HG02852 (cell line): ENCODE data around the gene CTNNA1.

Experiments
- ATAC-seq: cut with Tn5 transposase; IDR thresholded peaks from one replicate; pipeline ENCODE4 v1.9.1; 2021; ENCODE audit warnings: mild to moderate bottlenecking, moderate library complexity; ENCODE audit not compliant: unreplicated experiment

Gene CTNNA1

DNA sequence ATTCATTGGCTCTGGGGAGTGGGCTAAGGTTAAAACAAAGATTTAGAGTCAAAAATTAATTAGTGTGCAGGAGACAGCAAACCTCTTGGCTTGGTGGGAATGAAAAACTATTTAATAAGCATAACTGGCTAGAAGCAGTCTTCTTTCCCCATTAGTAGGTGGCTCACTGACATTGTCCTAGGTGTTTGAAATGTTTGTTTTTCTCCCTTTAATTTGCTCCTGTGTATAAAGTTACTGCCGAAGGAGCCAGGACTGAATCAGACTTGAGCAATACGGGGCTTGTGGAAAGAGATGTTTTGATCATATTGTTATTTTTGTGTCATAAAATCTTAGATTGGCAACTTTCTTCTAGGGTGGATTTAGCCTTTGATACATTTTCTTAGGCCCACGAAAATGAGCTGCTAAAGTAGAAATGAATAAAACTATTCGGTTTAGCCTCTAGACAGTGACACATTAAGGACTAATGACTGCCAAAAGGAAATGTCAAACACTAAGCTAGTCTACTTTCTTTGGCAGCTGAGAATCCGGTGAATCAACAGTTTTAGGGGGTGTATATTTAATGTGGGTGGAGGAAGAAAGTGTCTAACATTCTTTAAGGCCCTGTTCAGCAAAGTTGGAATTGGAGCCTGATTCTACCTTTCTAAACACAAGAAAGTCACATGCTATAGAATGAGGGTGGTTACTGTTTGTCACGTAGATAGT is 91.7 kb downstream of the CTNNA1 start:
- ATAC-seq: no peak

DNA sequence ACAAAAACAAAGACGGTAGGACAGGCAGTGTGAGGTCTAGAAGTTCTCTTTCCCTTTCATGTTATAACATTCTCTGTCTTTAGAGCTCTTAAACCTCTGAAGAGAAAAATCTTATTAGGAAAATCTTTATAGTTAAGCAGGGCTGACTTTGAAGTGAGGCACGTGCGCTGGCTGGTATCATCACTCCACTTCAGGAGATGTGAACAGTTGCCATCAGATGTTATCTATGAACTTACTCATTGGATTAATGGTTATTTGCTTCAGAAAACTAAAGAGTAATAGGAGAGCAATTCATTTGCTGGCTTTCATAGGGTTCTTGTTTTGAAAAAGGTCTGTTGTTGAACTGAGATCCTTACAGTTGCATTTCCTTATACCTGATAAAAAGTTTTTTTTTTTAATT is 96.2 kb downstream of the CTNNA1 start:
- no peak for ATAC-seq

DNA sequence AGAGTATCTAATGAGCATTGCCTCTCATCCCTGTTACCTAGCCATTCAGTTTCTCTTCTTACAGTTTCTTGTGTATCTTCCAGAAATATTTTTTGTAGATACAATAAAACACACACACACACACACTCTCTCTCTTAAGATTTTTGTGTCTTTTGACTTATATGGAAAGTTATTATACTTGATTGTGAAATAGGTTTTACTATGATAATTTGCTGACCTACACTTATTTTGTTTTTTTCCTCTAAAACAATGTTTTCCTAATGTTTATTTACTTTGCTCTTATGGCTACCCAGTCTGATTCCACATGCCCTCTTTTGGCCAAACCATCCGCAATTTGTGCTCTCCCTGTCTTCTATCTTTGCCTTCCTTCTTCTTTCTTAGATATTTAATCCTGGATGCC is 96.7 kb downstream of the CTNNA1 start:
- ATAC-seq: no peak

DNA sequence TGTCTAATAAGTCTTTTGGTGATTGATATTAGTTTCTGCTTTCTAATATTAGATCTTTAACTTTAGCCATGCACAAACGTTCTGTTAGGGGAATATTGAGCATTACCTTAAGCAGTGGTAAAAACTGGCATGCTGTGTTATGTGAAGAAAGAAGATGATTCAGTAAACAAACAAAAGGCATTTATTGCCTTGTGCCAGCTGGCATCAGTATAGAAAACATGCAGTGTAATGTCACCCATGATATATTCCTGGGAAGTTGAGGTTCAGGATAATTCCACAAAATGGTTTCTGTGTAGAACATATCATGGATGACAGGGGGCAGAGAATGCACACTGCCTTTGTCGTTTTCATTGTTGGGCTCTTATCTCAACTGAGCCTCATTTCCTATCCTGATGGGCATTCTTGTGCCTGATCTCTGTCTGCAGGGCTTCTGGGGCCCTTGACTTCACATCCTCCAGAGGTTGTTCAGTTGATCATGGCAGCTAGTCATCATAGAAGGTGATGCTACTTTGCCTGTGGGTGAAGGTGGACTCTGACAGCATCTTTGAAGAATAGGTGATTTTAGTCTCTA is 97.7 kb downstream of the CTNNA1 start:
- no peak for ATAC-seq

DNA sequence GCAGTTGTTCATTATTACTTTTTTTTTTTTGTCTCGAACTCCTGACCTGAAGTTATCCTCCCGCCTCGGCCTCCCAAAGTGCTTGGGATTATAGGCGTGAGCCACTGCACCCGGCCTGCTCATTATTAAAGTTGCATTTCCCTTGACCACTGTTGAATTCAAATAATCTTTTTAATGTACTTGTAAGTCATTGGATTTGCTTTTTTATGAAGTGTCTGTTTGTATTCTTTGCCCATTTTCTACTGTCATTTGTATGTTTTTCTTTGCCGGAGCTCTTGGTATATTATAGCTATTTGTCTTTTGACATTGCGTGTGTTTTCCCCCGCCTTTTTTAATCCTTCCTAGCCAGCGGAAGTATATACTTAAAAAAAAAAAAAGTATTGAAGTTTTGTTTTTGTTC is 99.9 kb downstream of the CTNNA1 start:
- ATAC-seq: no peak

DNA sequence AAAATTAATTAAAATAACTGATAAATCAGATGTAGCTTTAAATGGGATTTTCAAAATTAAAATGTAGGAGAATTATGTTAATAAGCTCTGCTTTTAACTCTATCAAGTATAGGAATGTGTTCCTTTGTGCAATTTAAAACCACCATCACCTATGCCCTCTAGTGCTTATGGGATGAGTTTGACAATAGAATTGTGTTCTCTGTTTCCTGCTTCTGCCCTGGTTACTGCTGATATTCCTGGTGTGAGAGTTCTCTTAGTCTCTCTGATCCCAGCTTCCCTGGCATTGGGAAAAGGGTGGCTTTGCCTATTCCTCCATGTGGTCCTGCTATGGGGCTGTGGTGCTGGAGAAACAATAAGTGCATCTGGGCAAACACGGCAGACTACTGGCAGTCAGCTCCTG is 113.8 kb downstream of the CTNNA1 start:
- no peak for ATAC-seq

DNA sequence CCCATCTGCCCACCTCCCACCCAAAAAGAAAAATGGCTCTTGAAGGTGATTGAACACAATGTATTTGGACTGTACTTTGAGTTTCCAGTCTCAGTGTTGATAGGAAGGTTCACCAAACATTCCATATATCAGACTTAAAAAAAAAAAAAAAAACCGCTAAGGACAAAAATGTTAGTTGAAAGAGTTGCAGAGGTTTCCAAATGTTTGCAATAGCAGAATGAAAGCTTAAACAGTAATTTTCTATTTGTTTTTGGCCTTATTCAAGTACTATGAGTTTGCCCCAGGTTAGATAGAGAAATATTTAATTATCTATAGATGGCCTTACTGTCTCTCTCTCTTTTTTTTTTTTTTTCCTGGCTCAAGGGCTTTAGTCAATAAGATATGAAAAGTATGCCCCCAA is 115.8 kb downstream of the CTNNA1 start:
- no peak for ATAC-seq

DNA sequence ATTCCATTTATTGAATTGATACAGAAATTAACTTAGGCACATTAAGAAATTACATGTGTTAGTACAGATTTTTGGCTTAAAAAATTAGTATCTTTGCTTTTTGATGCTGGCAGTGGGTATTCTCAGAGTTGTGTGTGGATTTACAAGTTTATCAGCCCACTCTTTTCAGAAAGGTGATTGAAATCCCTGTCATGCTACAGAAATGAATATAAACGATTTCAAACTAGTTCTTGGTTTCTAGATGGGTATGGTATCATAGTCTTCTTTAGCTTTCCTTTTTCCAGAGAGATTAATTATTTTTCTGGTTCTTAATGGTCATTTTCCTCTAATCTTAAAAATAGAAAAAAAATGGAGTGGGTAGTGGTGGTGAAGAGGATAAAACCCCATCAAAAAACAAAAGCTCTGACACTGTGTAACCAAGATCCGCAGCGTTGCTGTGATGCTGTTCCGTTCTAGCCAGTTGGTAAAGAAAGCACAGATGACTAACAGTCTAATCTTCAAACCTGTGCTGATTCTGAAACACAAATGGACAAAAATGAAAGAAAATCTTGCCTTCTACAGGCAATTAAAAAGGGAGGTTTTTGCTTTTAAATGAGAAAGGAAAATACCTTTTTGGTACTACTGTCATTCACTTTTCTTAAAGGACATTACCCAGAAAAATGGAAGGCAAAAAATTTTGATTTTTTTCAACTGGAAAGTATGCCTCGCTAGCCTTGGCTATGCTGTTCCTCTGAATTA is 116.7 kb downstream of the CTNNA1 start:
- no peak for ATAC-seq

DNA sequence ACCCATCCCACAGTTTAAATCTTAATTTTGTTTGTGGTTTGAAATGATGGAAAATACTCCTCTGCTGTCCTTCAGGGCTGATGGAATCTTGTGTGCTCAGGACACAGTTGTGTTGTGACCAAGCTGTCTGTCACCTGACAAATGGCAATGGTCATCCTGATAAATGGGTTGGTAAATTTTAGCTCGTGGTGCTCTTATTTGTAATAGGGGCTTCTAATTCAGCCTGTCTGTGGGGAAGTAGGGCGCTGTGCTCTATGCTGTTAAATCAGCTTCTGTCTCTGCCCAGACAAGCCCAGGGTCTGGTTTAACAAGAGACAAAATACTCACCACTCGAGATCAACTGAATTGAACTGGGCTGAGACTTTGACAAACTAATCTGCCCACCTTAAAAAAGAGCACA is 117.4 kb downstream of the CTNNA1 start:
- ATAC-seq: no peak

DNA sequence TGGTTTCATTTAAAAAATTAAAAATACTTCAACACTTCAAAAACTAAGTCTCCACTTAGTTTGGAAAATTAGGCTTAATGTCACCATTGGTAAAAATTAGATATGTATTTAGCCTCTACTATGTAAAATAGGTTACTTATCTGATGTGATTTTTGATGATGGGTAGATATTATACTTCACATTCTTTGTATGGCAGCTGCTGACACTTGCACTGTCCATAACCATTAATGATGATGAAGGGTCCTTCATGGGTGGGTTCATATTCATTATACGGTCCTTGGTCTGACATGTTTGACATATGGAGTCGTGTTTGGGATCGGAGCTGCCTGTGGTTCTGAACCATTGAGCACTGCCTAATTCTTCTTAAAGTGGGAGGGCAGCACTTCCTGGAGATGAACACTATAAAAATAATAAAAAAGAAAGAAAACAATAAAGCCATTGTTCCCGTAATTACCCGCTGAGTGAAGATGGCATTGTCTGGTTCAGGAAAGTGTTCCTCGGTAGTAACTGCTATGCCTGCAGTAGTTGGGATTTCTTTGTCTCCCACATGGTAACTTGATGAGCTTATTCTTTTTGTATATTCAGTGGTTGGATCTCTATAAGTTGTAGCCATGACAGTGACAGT is 119.7 kb downstream of the CTNNA1 start:
- no peak for ATAC-seq

DNA sequence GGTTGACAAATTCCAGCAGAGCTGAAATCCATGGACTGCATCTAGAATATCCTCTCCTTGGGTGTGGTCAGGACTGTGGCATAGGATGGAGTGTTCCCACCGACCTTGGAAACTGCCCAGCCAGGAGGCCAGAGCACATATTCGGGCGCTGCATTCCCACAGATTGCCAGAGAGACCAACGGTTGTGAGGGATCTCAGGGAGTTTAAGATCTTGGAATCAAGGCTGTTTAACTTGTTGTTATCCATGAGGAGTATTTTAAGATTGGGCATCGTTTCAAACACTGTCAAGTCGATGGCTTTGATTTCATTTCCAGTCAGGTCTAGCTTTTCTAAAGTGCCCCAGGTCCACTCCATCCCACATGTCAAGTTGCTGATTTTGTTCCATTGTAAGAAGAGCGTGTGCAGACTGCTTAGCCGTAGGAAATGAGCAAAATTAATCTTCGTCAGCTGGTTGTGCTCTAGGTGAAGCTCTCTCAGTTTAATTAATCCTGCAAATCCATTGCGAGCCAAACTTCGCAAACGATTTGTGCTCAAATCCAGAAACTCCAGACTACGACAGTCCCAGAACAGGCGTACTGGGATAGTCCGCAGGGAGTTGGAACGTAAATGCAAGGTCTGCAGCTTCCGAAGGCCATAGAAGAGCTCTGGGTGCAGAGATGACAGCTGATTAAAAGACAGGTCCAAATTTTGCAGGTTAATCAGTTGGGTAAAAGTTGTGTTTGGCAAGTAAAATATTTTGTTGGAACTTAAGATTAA is 120.4 kb downstream of the CTNNA1 start:
- ATAC-seq: no peak

DNA sequence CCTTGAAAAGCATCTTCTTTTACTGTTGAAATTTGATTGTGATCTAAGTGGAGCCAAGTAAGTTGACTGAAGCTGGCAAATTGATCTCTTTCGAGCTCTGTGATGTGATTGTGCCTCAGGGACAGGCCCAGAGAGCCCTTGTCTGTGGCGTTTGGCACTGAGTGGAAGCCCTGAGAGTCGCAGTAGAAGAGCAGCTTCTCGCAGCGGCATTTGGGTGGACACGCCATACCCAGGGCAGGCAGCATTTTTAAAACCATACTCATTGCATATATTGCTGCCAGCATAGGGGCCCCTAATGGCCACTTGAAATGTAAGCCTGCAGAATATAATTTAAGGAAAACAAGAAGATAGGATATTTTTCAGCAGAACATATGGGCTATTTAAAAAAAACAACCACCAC is 121.0 kb downstream of the CTNNA1 start:
- no peak for ATAC-seq

DNA sequence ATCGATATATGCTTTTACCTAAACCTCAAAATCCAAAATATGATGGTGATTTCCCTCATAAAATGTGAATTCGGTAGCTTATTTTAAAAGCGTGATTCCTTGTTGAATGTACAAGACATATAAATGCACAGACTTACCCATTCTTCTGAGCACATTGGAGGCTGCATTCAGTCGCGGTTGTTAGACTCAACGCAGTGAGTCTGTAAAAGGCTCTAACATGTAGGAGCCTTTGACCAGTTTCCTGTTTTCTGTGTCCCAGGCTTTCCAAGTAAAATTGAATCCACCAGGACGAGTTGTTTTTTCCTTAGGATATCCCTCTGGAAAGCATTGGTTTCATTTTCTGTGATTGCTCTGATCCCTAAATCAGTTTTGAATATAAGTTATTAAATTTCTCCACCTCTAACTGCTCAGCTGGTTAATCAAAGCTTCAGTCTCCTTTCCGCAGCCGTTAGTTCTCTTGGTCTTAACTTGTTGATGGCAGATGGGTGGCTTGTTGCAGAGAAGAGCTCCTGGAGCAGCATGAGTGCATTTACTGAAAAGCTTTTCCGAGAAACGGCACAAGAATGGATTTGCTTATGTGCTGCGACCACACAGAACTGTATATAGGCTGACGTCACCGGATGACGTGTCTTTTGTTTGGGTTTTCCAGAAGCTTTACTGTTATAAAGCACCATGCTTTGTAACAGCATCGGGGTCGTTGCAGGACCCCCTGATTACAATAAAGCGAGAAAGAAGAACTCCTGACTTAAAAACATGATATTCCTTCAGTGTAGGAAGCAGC is 121.7 kb downstream of the CTNNA1 start, which contains the start of gene LRRTM2:
Gene LRRTM2 (minus strand): TSS at position 565 of the 781 bp plus-strand sequence. CDS start 424 bp downstream, at position 141.
- ATAC-seq: no peak

DNA sequence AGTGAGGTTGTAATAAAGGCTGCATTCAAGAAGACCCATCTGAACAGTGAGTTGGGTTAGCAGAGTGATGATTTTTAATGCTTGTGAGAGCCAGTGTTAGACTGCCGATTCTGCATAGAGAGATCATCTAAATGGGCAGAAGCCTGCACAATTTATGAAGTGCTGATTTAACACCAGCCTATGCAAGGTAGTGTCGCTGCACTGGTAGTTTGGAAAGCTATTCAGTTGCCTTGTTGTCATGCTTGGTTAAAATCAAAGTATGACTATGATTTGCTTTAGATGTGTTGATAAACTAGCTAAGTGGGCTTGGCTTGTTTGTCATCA is 122.3 kb downstream of the CTNNA1 start:
- no peak for ATAC-seq

DNA sequence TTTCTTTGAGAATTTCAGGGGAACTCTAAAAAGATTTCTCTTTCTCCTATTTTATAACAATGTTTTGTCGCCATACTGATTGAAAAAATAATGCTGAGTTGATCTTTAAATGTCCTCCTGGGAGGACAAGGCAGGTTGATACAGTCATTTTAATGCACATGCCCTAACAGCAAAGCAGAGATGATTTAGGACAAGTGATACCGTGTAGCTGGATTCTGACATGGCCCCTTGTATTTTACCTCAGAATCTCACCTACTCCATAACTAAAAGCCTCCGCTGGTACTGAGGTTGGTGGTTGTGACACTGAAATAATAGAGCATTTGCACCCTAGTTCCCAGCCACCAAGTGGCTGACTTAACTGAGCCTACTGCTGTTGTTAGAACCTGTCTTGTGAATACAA is 122.7 kb downstream of the CTNNA1 start:
- no peak for ATAC-seq

DNA sequence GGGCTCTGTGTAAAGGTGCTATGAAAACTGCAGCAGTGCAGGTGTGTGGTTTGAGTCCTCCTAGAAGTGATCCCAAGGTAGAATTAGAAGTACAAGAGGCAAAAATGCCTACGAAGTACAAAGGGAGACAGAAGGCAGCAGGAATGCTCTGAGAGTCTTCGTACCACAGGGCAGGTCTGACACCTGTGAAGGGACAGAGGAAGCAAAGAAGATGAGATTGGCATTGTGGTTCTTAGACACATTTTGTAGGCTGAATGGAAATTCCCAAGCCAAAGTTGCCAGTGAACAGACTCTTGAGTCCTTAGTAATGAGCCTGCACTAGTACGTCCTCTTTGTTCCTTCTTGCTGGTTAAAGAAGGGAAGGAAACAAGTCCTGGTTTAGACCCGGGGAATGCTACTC is 123.6 kb downstream of the CTNNA1 start:
- ATAC-seq: no peak

DNA sequence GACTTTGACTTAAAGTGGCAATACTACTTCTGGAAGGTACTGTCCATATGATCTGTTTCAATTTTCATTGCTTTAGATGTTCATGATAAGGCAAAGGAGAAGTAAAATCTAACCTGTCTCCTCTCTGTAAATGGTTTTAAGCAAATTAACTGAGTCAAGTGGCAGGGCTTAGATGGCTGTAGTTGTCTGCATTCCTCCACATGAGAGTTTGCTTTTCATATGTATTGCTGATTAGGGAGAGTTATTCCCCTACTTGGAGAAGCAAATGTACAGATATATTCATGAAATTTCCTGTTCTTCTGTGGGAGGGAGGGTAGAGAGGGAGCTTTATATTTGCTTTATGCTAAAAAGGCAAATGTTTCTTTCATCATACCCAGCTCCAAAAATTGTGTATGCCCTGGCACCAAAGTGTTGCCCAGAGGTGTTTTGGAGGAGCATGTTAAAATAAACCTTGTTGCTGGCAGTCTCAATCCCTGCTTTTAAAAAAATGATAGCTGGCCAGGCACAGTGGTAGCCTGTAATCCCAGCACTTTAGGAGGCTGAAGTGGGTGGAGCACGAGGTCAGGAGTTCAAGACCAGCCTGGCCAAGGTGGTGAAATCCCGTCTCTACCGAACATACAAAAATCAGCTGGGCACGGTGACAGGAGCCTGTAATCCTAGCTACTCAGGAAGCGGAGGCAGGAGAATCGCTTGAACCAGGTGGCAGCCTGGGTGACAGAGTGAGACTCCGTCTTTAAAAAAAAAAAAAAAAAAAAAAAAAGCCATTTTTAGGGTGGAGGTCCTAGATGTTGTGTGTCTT is 125.4 kb downstream of the CTNNA1 start:
- no peak for ATAC-seq

DNA sequence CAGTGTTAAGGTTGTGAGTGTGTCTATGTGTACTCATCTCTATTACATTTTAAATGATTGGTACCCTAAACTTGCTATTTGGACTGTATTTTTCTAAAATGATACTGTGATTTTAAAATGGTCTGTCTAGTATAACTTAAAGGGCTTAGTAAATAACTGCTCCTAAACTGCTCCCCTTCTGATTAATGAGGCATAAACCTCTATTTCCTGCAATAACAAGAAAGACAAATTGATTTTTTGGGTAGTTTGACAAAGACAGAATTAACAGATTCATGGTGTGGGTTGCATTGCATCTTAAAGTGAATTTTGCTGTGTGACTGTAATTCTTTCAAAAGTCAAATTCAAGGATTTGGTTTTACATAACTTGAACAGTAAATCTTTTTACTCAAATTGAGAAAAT is 130.0 kb downstream of the CTNNA1 start:
- no peak for ATAC-seq

DNA sequence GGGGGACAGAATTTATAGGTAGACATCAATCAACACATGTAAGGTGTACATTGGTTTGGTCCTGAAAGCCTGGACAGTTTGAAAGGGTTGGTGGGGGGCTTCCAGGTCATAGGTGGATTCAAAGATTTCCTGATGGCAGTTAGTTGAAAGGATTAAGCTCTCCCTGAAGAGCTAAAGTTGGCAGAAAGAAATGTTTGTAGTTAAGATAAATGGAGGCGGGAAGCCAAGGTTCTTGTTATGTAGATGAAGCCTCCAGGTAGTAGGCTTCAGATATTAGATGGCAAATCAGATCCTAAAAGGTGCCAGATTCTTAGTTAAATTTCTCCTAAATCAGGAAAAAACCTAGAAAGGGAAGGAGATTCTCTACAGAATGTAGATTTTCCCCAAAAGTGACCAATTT is 130.9 kb downstream of the CTNNA1 start:
- no peak for ATAC-seq

DNA sequence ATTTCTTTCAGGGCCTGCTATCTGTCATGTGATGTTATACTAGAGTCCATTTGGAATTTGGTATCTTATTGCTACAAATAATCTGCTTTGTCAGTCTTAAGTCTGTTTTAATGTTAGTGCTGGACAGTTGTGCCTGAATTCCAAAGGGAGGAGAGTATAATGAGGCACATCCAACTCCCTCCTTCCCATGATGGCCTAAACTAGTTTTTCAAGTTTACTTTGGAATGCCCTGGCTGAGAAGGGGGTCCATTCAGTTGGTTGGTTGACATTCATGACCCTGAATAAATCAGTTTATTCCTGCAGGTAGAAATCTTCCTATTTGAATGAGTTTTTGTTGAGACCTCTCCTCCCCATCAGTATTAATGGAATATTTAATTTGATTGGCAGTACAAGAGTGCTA is 131.3 kb downstream of the CTNNA1 start:
- no peak for ATAC-seq
